SU-DHL-6 (cell line): ENCODE measurements around the gene RESF1.

Source experiments
- H2AFZ ChIP-seq: fragments of 200-600 bp; sonication (generic); 2 replicates; pipeline ENCODE4 v1.6.1; 2014; ENCODE audit warnings: low read depth, mild to moderate bottlenecking, moderate library complexity, mixed read lengths, antibody characterized with exemption, low read length; ENCODE audit not compliant: severe bottlenecking
- H3F3A ChIP-seq: fragments of 200-600 bp; shearing (Covaris generic); 2 replicates; pipeline ENCODE4 v1.6.0; 2016; ENCODE audit warnings: antibody characterized with exemption, mild to moderate bottlenecking; ENCODE audit not compliant: insufficient read depth
- H3K27ac ChIP-seq: fragments of 200-600 bp; sonication (generic); 2 replicates; pipeline ENCODE4 v1.5.1; 2016; ENCODE audit warnings: low read depth, mild to moderate bottlenecking, low read length, moderate library complexity, mixed read lengths
- H3K27me3 ChIP-seq: fragments of 200-600 bp; sonication (generic), shearing (Covaris generic); 2 replicates; pipeline ENCODE4 v1.6.0; 2014; ENCODE audit warnings: mild to moderate bottlenecking, low read length
- H3K36me3 ChIP-seq: fragments of 200-600 bp; sonication (generic); 2 replicates; pipeline ENCODE4 v1.6.1; 2014; ENCODE audit warnings: mild to moderate bottlenecking, low read length, mixed read lengths
- H3K4me2 ChIP-seq: fragments of 300-600, 200-600 bp; shearing (Covaris generic), sonication (generic); 2 replicates; pipeline ENCODE4 v1.6.0; 2014; ENCODE audit warnings: low read length, low read depth, mild to moderate bottlenecking; ENCODE audit not compliant: poor library complexity, severe bottlenecking
- H3K4me3 ChIP-seq: fragments of 200-600 bp; sonication (generic); 2 replicates; pipeline ENCODE4 v1.5.1; 2014; ENCODE audit warnings: antibody characterized with exemption, low read length, mild to moderate bottlenecking, mixed read lengths; ENCODE audit not compliant: insufficient read depth, poor library complexity, severe bottlenecking
- H3K79me2 ChIP-seq: fragments of 200-600 bp; sonication (generic); 2 replicates; pipeline ENCODE4 v1.6.1; 2014; ENCODE audit warnings: mild to moderate bottlenecking, low read length, moderate library complexity; ENCODE audit not compliant: insufficient read depth
- H3K9ac ChIP-seq: fragments of 200-600 bp; sonication (generic); 2 replicates; pipeline ENCODE4 v1.7.0; 2014; ENCODE audit warnings: mild to moderate bottlenecking, low read length
- H3K9me2 ChIP-seq: fragments of 200-600 bp; sonication (generic); replicated peaks from 2 replicates; pipeline ENCODE4 v1.6.1; 2014; ENCODE audit warnings: low read length; ENCODE audit not compliant: insufficient read depth
- H3K9me3 ChIP-seq: fragments of 200-600 bp; sonication (generic); 2 replicates; pipeline ENCODE4 v1.6.1; 2014; ENCODE audit warnings: low read length, mixed read lengths; ENCODE audit not compliant: insufficient read depth
- H4K20me1 ChIP-seq: fragments of 200-600 bp; sonication (generic); 2 replicates; pipeline ENCODE4 v1.6.1; 2014; ENCODE audit warnings: low read depth, mild to moderate bottlenecking, antibody characterized with exemption, low read length, moderate library complexity, mixed read lengths
- EZH2phosphoT487 ChIP-seq: fragments of 200-600 bp; sonication (generic), shearing (Covaris generic); conservative IDR thresholded peaks from 2 replicates; pipeline ENCODE4 v1.6.1; 2018; ENCODE audit warnings: mild to moderate bottlenecking, antibody characterized with exemption, low read length, moderate library complexity, mixed read lengths
- TF ChIP-seq, protein P1 (sequence below): fragments of 200-600 bp; sonication (generic); IDR thresholded peaks from one replicate; pipeline ENCODE4 v1.5.1; 2017; ENCODE audit warnings: antibody characterized with exemption, mild to moderate bottlenecking, low read length, moderate library complexity; ENCODE audit not compliant: insufficient read depth, poor library complexity, severe bottlenecking

Gene RESF1

DNA sequence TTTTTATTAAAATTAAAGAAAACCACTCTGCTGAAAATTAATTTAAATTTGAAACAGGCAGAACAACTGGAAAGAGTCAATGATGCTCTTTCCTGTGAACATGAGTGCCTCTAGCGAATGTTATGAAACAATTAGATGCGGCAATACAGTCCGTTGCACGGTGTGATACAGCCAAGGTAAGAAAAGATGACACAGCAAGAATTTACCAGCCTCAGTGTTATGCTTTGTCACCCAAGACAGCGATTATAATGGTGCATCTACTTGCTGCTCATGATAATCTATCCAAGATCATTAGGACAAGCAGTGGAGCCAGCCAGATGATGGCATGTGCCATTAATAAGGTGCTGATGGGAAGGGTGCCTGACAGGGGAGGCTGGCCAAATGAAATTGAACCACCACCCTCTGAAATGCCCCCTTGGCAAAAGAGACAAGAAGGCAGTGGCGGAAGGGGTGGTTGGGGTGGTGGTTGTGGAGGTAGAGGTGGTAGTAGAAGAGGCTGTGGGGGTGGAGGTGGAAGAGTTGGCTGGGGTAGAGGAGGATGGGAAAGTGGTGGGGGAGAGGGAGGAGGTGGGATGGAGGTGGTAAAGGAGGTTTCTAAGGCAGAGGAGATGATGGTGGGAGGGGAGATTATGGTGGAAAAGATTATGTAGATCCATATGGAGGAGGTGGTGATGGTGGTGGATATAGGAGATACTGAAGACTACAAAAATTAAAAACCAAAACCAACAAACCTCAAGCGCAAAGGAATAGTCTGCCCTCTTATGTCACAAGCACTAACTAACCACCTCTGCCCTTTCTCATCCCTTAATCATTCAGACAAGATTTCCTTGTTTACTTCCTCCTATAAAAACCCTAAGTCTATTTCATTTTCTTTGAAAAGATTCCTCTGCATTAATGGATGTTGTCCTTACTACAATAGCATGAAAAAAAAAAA is 4.0 kb upstream of the RESF1 start:
- Histone ChIP-seq H3K9me3 (no peaks in the 10 kb centered on the region), H3K27me3 (no peaks in the 10 kb centered on the region), H3K27ac (0 out of 2 replicates have a peak overlapping the region, but pooled peaks have one; percentile 5), H4K20me1 (no peaks in the 10 kb centered on the region), H3K4me2 (no peak overlapping the region), H3K4me3 (no peak overlapping the region), H2AFZ (no peak overlapping the region), H3K9me2 (no peaks in the 10 kb centered on the region), H3K36me3 (no peaks in the 10 kb centered on the region), H3K9ac (no peak overlapping the region), H3K79me2 (peaks cover 16% of the 10 kb centered on the region), H3F3A (peaks cover 46% of the 10 kb centered on the region)
- TF ChIP-seq EZH2phosphoT487 = no peak
- TF ChIP-seq, protein P1, sequence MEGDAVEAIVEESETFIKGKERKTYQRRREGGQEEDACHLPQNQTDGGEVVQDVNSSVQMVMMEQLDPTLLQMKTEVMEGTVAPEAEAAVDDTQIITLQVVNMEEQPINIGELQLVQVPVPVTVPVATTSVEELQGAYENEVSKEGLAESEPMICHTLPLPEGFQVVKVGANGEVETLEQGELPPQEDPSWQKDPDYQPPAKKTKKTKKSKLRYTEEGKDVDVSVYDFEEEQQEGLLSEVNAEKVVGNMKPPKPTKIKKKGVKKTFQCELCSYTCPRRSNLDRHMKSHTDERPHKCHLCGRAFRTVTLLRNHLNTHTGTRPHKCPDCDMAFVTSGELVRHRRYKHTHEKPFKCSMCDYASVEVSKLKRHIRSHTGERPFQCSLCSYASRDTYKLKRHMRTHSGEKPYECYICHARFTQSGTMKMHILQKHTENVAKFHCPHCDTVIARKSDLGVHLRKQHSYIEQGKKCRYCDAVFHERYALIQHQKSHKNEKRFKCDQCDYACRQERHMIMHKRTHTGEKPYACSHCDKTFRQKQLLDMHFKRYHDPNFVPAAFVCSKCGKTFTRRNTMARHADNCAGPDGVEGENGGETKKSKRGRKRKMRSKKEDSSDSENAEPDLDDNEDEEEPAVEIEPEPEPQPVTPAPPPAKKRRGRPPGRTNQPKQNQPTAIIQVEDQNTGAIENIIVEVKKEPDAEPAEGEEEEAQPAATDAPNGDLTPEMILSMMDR = no peak

DNA sequence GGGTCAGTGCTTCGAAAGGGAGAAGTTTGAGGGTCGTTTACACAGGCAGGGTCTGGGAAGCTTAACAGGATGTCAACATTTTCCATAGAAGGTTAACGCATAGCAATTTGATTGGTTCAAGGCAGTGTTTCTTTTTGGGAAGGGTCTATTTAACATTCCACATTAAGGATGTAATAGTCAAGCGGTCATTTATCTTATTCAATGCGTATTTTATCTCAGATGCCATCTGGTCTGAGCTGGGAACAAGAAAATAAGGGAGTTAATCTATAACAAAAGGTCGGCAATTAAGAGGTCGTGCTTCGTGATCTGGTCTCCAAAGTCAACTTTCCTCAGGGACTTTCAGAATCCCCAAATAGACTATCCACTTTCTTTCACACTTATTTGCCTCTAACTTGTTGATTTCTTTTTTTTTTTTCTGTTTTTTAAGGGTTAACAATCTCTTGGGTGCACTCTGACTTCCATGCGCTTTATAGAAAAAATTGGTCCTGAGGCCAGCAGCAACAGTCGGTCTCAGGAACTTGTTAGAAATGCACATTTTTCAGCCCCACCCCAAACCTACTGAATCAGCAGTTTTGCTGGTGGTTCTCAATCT is 550 bp upstream of the RESF1 start:
- H3K4me3 ChIP-seq = peak overlapping the region; percentile 85

DNA sequence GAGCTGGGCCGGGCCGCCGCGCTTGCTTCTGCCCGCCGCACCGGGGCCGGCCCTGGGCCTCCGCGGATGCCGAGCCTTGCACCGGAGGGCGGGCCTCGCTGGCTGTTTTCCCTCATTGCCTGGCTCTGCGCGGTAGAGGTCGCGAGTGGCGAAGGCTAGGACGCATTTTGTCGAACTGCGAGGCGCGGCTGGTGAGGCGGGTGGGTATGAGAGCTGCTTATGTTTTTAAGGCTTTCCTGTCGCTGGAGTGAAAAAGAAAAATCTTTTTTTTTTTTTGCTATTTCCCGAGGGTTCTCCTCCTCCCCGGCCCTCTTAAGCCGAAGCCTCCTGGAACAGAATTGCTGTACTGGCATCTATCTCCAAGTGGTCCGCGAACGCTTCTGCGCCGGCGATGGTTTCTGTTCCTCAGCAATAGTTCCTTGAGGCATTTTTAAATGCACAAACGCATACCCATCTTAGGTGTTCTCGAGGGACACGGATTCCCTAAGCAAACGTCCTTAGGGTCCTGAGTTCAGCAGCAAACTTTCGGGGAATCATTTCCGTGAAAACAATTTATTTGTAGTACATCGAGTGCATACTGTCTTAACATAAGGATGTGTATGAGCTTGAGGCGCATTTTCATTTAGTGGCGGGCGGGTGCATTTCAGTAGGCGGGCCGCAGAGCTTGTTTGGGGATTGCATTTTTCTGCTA is 631 bp downstream of the RESF1 start:
- Histone ChIP-seq H3F3A (peaks cover 17% of the 10 kb centered on the region), H4K20me1 (no peaks in the 10 kb centered on the region), H3K9me2 (no peaks in the 10 kb centered on the region), H3K4me2 (peak overlapping the region; percentile 88), H3K9me3 (no peaks in the 10 kb centered on the region), H3K27me3 (no peaks in the 10 kb centered on the region), H2AFZ (no peak overlapping the region), H3K79me2 (peaks cover 63% of the 10 kb centered on the region), H3K4me3 (peak overlapping the region; percentile 85), H3K36me3 (peaks cover 32% of the 10 kb centered on the region), H3K27ac (peak overlapping the region; percentile 89), H3K9ac (peak overlapping the region; percentile 64)
- TF ChIP-seq EZH2phosphoT487 = no peak

More for the DNA sequence above, 550 bp upstream of the RESF1 start:
- Histone ChIP-seq H3K79me2 (peaks cover 51% of the 10 kb centered on the region), H3K27ac (peak overlapping the region; percentile 89), H3K4me2 (peak overlapping the region; percentile 88), H3K36me3 (peaks cover 20% of the 10 kb centered on the region), H3K9ac (peak overlapping the region; percentile 64), H3F3A (peaks cover 27% of the 10 kb centered on the region), H3K9me2 (no peaks in the 10 kb centered on the region), H4K20me1 (no peaks in the 10 kb centered on the region), H3K9me3 (no peaks in the 10 kb centered on the region), H3K27me3 (no peaks in the 10 kb centered on the region), H2AFZ (peak overlapping the region; percentile 42)
- TF ChIP-seq EZH2phosphoT487 = no peak
- TF ChIP-seq, protein P1 = no peak
